ENCODE measurements around the gene ATP5PB.

The ATP5PB gene

DNA sequence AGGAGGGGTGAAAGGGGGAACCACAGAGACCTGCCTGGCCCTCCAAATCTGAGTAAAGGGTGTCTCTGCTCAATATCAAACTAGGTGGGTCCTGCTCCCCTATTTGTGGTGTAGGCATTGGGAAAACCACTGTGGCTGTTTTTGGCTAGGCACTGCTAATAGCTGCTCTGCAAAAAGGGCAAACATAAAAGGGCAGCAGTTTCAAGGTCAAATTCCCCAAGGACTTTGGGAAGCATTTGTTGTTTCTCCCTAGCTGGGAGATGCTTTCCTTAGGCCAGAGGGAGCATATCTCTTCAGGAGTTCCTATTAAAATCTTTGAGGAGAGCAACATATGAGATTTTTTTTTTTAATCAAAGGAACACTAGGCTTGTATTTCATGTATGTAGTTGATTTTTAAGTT is 26.9 kb downstream of the ATP5PB start:
- DNase-seq: no peak

DNA sequence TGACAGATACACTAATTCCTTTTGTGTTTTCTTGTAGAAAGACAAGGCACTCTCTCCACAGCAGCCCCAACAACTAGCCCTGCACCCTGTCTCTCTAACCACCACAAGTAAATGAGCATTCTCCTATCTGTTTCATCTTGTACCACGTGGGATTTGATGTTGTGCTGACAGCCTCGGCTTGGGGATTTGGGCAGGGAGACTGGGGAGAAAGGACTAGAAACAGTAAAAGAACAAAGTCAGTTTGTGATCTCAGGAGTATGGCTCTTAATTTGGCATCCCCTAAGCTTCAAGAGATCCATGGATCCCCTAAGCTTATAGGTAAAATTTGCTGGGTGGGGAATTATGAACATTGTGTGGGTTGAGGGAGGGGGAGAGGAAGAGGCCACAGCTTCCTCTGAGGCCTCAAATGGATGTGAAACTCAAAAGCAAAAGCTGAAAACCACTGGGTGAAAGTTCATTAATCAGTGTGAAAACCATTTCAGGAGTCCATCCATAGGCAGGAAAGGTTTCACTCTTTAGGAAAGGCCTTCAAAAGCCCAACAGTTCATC is 27.6 kb downstream of the ATP5PB start:
- peak; percentile 71 for DNase-seq

GRCh38 chr1:111480674-111481073 is 31.4 kb downstream of the ATP5PB start:
- DNase-seq: no peak

- DNase-seq: peak; percentile 88
These were observed 32.3 kb downstream of the ATP5PB start for GRCh38 chr1:111481387-111482221.

DNA sequence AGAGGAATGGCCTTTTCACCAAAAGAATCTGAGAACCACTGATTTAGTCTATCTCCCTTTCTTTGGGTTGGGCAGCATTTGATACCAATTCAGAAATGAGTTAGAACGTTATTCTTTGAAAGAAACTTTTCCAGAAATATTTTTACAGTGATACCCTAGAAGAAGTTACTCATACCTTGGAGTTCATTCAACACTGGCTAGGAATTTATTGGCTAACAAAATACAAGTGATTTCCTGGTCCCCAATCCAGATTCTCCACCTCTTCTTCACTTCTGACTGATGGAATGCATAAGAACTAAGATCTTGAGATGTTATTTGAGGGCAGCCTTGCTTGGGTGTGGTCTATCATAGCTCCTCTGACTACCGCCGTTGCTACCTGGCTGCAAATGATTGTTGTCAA is 33.9 kb downstream of the ATP5PB start:
- DNase-seq: no peak

- DNase-seq: no peak
These were observed 34.6 kb downstream of the ATP5PB start for GRCh38 chr1:111483876-111484275.

GRCh38 chr1:111484391-111485026 is 35.2 kb downstream of the ATP5PB start:
- no peak for DNase-seq

- DNase-seq: no peak
These were observed 37.2 kb downstream of the ATP5PB start for GRCh38 chr1:111486431-111486830.

GRCh38 chr1:111487133-111487532 is 37.9 kb downstream of the ATP5PB start:
- no peak for DNase-seq

DNA sequence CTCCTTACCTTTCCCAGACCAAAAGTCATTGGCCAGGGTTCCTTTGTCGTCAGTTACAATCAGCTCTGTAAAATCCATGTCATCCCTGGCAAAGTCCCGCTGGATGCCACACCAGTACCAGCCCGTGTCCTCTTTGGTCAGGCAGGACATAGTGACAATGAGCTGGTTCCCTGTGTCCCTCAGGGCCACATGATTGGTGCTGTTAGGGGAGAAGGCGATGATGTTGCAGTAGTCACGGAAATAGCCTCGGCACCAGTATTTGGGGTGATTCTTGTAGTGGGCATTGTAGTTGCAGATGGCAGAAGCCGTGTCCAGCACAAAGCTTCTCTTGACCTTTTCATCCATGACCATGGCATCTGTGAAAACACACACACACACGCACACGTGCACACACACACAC is 39.4 kb downstream of the ATP5PB start:
- DNase-seq: no peak

GRCh38 chr1:111489604-111490003 is 40.3 kb downstream of the ATP5PB start:
- peak; percentile 32 for DNase-seq

DNA sequence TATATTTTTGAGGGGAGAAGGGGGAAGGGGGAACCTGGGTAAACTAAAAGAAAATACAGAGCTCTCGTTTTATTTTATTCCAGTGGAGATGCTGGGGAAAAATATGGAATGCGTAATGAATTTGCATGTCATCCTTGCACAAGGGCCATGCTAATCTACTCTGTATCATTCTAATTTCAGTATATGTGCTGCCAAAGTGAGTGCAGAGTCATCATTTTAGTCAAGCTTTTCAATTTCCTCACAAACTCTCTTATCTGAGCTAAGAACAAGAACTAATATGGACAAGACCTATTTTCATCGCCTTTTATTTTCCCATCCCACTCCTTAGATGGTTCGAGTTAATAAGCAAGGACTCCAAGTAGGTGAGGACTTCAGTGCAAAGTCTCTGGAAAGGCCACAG is 41.0 kb downstream of the ATP5PB start:
- DNase-seq: no peak

GRCh38 chr1:111491070-111491469 is 41.8 kb downstream of the ATP5PB start:
- no peak for DNase-seq

DNA sequence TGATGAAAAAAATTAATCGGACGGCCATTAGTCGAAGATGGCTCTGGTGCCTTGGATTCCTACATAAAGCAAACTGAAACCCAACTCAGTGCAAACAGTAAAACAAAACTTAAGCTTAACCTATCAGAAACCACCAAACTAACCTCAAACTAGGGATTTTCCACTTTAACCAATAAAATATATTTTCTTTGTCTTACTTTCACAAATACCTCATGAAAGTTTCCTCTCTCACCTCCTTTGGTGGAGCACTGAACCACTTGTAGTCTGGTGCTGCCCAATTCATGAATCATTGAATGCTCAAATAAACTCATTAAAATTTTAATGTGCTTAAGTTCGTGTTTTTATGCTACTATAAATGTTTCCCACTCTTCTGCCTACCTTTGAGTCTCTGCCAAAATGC is 47.1 kb downstream of the ATP5PB start:
- DNase-seq: no peak

- DNase-seq: no peak
These were observed 48.3 kb downstream of the ATP5PB start for GRCh38 chr1:111497592-111497991.

GRCh38 chr1:111499026-111499785 is 49.9 kb downstream of the ATP5PB start:
- DNase-seq: no peak

GRCh38 chr1:111501645-111502044 is 52.4 kb downstream of the ATP5PB start:
- DNase-seq: no peak

- peak; percentile 86 for DNase-seq
These were observed 54.4 kb downstream of the ATP5PB start, which contains the start of the genes ADORA3 and TMIGD3 for GRCh38 chr1:111503585-111504060. TSS of gene ADORA3 (minus strand) at chr1:111503633. CDS start at chr1:111503354, 279 bp downstream. TSS of gene TMIGD3 (minus strand) at chr1:111503633. CDS start at chr1:111503354, 279 bp downstream.

- DNase-seq: no peak
These were observed 54.8 kb downstream of the ATP5PB start for GRCh38 chr1:111504097-111504496.

- no peak for DNase-seq
These were observed 56.4 kb downstream of the ATP5PB start for GRCh38 chr1:111505641-111506119.

GRCh38 chr1:111506561-111506960 is 57.3 kb downstream of the ATP5PB start:
- DNase-seq: no peak

DNA sequence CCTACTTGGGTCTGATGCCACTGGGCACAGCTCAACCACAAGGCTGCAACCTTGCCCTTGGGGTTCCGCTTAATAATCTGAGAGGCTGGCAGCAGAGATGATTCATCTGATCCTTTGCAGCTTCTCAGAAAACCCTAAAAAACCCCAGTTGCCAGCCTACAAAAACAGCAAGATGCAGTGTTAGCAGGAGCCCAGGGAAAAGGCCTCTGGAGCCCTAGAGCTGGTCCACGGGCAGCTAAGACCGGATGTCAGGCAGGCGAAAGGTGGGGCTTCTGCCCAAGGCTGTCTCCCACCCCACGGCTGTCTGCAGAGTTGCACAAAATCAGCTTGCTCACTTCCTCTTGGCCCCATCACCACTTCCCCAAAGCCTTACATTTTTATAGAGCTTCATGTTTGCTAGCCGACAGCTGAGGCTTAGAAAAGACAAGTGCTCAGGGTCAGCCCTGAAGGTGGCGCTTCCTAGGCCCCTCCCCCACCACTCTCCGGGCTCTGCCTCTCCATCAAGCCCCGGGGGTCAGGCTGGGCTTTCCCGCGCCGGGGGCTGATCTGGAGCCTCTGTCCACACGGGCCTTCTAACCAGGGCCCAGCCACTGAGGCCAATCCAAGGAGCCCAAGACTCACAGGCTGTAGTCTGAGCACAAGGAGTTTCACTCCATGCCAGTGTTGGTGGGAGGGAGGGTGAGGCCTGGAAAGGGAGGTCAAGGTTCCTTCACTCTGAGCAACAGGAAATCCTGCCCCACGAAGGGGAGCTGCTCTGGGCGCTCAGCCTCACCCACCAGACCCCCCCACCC is 58.3 kb downstream of the ATP5PB start:
- peak; percentile 94 for DNase-seq

Measured in OCI-M1 (cell line).